Breast epithelium (tissue), 3 donors: Measurements from ENCODE around the gene KRTAP5-11.

ENCODE experiments used
- POLR2AphosphoS5 ChIP-seq, 3 donors: sonication (generic); formaldehyde crosslinking; IDR thresholded peaks; one replicate each; pipeline ENCODE4 v1.6.1; 2017; ENCODE audit warnings: antibody characterized with exemption in 3 of 3
- TF ChIP-seq, protein P1 (sequence below), 3 donors: fragments of 450-650 bp; IDR thresholded peaks; one replicate each; pipeline ENCODE4 v1.5.1; 2016 to 2017; ENCODE audit warnings: antibody characterized with exemption in 3 of 3, mild to moderate bottlenecking in 3 of 3, moderate library complexity in 3 of 3

DNA sequence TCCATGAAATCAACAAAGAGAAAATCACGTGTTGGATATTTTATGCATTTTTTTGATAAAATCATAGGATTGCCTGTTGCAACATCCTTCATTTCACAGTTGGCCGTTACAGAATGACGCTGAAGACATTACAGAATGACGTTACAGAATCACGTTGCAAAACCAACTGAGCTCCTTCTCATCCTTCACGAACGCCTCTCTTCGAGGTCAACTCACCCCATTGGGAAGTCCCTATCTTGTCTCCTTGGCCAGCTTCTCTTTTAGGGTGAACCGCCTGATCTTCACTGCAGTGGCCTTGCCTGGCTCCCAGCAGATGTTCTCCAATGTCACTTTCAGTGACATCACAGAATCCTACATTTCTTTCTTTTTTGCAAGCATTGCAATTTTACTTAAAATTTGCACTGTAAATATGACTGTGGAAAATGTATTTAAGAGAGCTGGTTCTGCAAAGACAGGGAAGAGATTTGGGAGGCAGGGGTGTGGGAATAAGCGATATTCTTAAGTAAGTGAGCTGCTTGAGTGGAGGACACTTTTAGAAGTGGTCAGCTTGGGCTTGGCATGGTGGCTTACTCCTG is 50.6 kb downstream of the KRTAP5-11 start:
- TF ChIP-seq, protein P1, sequence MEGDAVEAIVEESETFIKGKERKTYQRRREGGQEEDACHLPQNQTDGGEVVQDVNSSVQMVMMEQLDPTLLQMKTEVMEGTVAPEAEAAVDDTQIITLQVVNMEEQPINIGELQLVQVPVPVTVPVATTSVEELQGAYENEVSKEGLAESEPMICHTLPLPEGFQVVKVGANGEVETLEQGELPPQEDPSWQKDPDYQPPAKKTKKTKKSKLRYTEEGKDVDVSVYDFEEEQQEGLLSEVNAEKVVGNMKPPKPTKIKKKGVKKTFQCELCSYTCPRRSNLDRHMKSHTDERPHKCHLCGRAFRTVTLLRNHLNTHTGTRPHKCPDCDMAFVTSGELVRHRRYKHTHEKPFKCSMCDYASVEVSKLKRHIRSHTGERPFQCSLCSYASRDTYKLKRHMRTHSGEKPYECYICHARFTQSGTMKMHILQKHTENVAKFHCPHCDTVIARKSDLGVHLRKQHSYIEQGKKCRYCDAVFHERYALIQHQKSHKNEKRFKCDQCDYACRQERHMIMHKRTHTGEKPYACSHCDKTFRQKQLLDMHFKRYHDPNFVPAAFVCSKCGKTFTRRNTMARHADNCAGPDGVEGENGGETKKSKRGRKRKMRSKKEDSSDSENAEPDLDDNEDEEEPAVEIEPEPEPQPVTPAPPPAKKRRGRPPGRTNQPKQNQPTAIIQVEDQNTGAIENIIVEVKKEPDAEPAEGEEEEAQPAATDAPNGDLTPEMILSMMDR (IDR thresholded peaks at IDR 0.05): no peak
- TF ChIP-seq POLR2AphosphoS5 (IDR thresholded peaks at IDR 0.05): no peak
